ENCODE measurements around the gene GTF2IRD1. TPM values are rescaled to one million over a fixed set of nuclear protein-coding genes. Genes with fewer than 3 reads are reported as not detected.
A peak's percentile ranks its signal among the peaks of the same experiment; 100 is the strongest.
"Not testable (repeated sequence)": the region's sequence is repeated elsewhere in the genome, so short reads cannot be mapped to it uniquely, and the experiment has no call there.

GTF2IRD1 gene
- 20.0 TPM for polyA plus RNA-seq (2013, experiment 1 of 2; ENCODE audit: insufficient read length)
- polyA plus RNA-seq (2013, experiment 2 of 2; ENCODE audit: insufficient read length) = 20.6 TPM

- peak; percentile 81 for DNase-seq
Measured at GRCh38 chr7:74453322-74454011, at the start of gene GTF2IRD1. Gene GTF2IRD1 (plus strand): TSS chr7:74453906. CDS start chr7:74508081, 54,175 bp downstream.

- DNase-seq = no peak
Measured at GRCh38 chr7:74404388-74404700, 49.4 kb upstream of the GTF2IRD1 start.

GRCh38 chr7:74404741-74405140 lies 49.0 kb upstream of the GTF2IRD1 start:
- DNase-seq = no peak

GRCh38 chr7:74405191-74405898 lies 48.4 kb upstream of the GTF2IRD1 start:
- no peak for DNase-seq

- no peak for DNase-seq
Measured at GRCh38 chr7:74405899-74406512, 47.7 kb upstream of the GTF2IRD1 start.

GRCh38 chr7:74407958-74408357 lies 45.7 kb upstream of the GTF2IRD1 start:
- DNase-seq = no peak

GRCh38 chr7:74409571-74409970 lies 44.1 kb upstream of the GTF2IRD1 start:
- no peak for DNase-seq

- DNase-seq = no peak
Measured at GRCh38 chr7:74410772-74411171, 42.9 kb upstream of the GTF2IRD1 start.

GRCh38 chr7:74411571-74411970 lies 42.1 kb upstream of the GTF2IRD1 start:
- not testable (repeated sequence) for DNase-seq

GRCh38 chr7:74412056-74412455 lies 41.6 kb upstream of the GTF2IRD1 start:
- DNase-seq = no peak

- no peak for DNase-seq
Measured at GRCh38 chr7:74412603-74413002, 41.1 kb upstream of the GTF2IRD1 start.

- not testable (repeated sequence) for DNase-seq
Measured at GRCh38 chr7:74414595-74415333, 38.9 kb upstream of the GTF2IRD1 start.

- peak; percentile 63 for DNase-seq
Measured at GRCh38 chr7:74417419-74417971, 36.2 kb upstream of the GTF2IRD1 start.

GRCh38 chr7:74418076-74418475 lies 35.6 kb upstream of the GTF2IRD1 start:
- DNase-seq = no peak

- DNase-seq = no peak
Measured at GRCh38 chr7:74418538-74418937, 35.2 kb upstream of the GTF2IRD1 start.

GRCh38 chr7:74419232-74419631 lies 34.5 kb upstream of the GTF2IRD1 start:
- not testable (repeated sequence) for DNase-seq

- DNase-seq = no peak
Measured at GRCh38 chr7:74420006-74420405, 33.7 kb upstream of the GTF2IRD1 start.

GRCh38 chr7:74424291-74424880 lies 29.3 kb upstream of the GTF2IRD1 start:
- DNase-seq = no peak

GRCh38 chr7:74428023-74428422 lies 25.7 kb upstream of the GTF2IRD1 start:
- DNase-seq = no peak

GRCh38 chr7:74429153-74429747 lies 24.5 kb upstream of the GTF2IRD1 start:
- DNase-seq = peak; percentile 90

- DNase-seq = not testable (repeated sequence)
Measured at GRCh38 chr7:74430409-74430808, 23.3 kb upstream of the GTF2IRD1 start.

- DNase-seq = no peak
Measured at GRCh38 chr7:74430961-74431466, 22.7 kb upstream of the GTF2IRD1 start.
